D721Med (cell line): ENCODE measurements around the gene ZNF428.

Experiments
- DNase-seq: peaks from one replicate; pipeline ENCODE4 v3.0.0; 2011; ENCODE audit warnings: low spot score; ENCODE audit not compliant: insufficient read length
- FAIRE-seq: peaks from 2 replicates; lab custom pipeline; 2011; peaks lifted over from hg19 to GRCh38; lab: Jason Lieb, UNC
- CTCF ChIP-seq: IDR thresholded peaks from 2 replicates; pipeline ENCODE4 v1.5.1; 2012; ENCODE audit warnings: mild to moderate bottlenecking, control low read depth; ENCODE audit not compliant: insufficient read depth; ENCODE audit errors: missing control alignments

The ZNF428 gene

GRCh38 chr19:43595999-43596841 is 23.2 kb downstream of the ZNF428 start, which contains the start of the genes IRGQ and ZNF576:
IRGQ (minus strand) TSS chr19:43596134; CDS start chr19:43595338, 796 bp downstream.
ZNF576 (plus strand) TSS chr19:43596595; CDS start chr19:43597109, 514 bp downstream.
- FAIRE-seq, result peak; percentile 75

GRCh38 chr19:43595605-43595998 is 23.8 kb downstream of the ZNF428 start:
- no peak for TF ChIP-seq CTCF
- no peak for DNase-seq
- no peak for FAIRE-seq

More at GRCh38 chr19:43595999-43596841, 23.2 kb downstream of the ZNF428 start, which contains the start of the genes IRGQ and ZNF576:
- no peak for TF ChIP-seq CTCF
- peak; percentile 84 for DNase-seq

DNA sequence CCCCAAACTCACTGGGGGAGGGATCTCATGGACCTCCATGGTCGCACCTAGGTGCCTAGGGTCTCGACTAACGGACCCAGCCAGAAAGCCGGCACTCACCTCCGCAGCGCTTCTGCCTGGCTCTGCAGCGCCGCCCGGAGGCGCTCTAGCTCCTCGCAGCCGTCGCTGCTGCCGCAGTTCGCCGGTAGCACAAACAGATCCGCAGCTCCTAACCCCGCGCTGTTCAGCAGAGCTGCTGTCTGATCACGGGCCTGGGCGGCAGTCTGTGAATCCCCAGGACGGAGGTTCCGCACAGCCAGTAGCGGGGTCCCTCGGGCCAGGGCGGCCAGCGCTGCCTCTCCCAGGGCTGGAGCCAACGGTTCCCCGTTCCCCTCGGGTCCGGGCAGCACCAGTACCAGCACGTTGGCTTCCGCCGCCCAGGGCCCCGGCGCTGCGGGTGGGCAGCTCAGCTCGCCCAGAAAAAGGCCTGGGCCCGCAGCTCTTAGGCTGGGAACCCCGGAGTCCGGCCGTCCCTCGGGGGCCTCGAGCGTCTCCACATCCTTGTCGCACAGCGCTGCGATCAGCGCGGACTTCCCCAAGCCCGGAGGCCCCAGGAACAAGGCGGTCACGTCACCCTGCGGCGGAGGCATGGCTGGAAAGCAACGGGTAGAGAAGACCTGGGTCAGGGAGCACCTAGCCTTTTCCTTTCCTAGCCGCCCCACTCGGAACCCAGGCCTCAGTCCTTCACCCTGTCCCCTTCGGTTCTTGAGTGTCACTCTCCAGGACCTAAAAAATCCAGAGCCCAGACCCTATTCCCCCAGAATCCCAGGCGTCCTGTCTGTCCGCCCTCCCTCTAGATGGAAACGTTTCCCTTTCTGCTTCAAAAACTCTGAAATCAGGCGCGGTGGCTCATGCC is 24.5 kb downstream of the ZNF428 start:
- FAIRE-seq (no peak), DNase-seq (no peak)
- TF ChIP-seq CTCF, result peak; percentile 84

- DNase-seq (no peak), FAIRE-seq (no peak)
- TF ChIP-seq CTCF, result no peak
These were observed 25.2 kb downstream of the ZNF428 start for GRCh38 chr19:43594081-43594697.

DNA sequence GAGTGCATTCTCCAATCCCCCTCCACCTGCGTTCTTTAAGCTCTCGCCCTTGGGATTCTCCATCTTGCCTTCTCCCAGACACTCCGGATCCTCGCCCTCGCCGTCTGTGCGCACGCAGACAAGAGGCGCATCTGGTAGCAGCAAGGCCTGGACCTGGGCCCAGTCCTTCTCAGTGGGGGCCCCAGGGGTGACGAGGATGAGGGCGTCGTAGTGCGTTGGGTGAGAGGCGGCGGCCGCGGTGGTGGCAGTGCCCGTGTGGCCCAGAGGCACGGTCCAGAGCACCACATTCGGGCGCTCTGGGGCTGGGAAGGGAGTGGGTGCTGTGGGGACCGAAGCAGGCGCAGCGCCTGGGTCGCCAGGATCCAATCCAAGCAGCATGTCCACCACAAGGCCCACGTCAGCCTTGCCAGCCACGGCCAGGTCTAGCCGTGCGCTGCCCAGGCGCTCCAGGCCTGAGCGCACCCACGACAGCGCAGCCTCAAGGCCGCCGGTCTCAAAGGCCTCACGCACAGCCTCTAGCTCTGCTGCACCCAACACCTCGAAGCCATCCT is 26.6 kb downstream of the ZNF428 start:
- FAIRE-seq, result no peak
- no peak for TF ChIP-seq CTCF
- DNase-seq, result no peak

GRCh38 chr19:43591904-43592772 is 27.3 kb downstream of the ZNF428 start:
- no peak for FAIRE-seq
- no peak for DNase-seq
- no peak for TF ChIP-seq CTCF
